HG03025 (cell line): ENCODE data around the gene FOXO6.
"Not testable (repeated sequence)": the region's sequence is repeated elsewhere in the genome, so short reads cannot be mapped to it uniquely, and the experiment has no call there.

ENCODE experiments used
- ATAC-seq: cut with Tn5 transposase; IDR thresholded peaks from one replicate; pipeline ENCODE4 v1.9.1; 2021; ENCODE audit warnings: mild to moderate bottlenecking, moderate library complexity; ENCODE audit not compliant: unreplicated experiment, low FRiP score

Gene FOXO6

DNA sequence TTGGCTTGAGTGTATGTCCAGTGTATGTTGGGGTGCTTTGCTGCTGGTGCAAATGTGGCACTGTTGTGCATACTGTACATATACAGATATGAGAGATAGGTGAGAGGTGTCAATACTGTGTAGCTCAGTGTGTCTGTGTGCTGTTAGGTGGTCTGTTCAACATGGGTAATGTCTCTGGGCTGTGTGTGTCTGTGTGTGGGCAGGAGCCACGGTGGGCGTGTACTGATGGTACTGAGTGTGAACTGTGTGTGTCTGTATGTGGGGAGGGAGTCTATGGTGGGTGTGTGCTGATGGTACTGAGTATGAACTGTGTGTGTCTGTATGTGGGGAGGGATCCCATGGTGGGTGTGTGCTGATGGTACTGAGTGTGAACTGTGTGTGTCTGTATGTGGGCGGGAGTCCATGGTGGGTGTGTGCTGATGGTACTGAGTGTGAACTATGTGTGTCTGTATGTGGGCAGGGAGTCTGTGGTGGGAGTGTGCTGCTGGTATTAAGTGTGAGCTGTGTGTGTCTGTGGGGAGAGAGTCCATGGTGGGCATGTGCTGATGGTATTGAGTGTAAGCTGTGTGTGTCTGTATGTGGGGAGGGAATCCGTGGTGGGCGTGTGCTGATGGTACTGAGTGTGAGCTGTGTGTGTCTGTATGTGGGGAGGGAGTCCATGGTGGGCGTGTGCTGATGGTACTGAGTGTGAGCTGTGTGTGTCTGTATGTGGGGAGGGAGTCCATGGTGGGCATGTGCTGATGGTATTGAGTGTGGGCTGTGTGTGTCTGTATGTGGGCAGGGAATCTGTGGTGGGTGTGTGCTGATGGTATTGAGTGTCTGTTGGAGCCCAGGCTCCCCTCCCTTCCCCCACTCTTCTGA is 32.2 kb upstream of the FOXO6 start:
- ATAC-seq: no peak

DNA sequence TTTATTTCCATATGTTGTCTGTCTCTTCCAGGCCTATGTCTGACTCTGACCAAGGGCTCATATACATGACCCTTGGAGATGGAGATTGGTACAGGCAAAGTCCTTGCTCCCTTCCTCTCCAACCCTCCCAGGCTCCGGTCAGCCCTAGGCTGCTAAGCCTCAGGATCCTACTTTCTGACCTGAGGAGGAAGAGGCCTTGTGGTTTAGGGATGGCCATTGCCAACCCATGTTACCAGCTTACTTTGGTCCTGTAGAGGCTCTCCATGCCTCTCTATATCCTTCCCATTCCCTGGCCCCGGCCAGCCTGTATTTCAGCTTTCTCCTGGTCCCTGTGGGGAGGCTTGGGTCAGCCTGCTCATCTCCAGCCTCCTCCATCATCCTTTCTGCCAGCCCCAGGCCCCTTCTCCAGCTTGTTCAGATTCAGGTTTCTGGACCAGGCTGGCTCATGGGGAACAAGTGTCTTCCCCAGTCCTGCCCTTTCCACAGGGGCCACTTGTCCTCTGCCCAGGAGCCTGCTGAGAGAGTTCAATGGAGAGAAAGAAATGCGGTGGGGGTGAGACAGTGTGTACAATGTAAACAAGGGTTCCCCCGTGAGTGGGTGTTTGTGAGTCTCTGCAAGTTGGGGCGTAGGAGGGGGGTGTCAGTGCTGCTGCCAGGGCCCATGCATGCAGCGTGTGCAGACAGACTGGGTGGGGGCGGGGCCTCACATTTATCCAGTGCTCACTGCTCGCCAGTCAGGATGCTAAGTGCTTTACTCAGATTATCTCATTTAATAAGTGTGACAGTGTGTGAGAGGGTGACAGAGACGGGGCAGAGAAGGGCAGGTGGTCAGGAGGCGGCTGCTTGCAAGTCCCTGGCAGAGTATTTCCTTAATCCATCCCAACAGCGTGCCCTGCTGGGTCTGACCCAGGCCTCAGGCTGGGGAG is 31.3 kb upstream of the FOXO6 start:
- no peak for ATAC-seq

DNA sequence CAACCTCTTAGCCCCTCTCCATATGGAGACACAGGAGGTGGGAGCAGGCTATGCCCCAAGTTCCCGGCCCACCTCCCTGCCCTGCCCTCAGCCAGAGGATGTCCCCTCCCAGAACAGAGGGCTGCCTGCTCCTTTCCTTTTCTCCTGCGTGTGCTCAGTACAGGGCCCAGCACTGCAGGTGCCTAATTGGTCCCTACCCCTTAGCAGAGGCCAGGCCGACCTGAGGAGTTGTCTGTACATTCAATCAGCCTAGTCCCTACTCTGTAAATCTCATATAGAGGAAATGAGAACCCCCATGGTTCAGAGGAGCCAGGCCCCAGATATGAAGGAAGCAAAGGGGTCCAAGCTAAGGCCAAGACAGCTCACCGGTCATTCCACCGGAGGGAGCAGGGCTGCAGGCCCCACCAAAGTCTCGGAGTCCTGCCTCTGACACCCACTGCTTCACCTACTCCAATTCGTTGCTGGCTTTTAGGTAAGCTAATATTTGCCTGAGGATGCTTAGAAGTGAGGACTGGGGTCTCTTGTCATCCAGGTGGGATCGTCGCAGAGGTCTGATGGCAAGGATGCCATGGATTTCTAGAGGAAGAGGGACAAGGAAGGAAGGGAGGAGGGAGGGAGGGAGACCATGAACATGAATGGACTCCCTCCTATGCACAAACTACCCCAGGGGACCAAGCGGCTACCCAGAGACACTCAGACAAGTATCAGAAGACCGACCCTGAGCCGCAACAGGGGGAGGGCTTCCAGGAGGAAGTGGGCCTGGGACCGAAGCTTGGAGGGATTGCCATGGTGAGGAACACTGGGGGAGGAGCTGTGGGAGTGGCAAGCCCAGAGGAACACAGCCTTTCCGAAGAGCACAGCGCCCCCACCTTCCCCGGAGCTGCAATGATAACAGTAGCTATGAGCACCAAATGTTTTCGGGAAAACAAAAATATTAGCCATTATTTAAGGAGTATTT is 30.4 kb upstream of the FOXO6 start:
- ATAC-seq: no peak

DNA sequence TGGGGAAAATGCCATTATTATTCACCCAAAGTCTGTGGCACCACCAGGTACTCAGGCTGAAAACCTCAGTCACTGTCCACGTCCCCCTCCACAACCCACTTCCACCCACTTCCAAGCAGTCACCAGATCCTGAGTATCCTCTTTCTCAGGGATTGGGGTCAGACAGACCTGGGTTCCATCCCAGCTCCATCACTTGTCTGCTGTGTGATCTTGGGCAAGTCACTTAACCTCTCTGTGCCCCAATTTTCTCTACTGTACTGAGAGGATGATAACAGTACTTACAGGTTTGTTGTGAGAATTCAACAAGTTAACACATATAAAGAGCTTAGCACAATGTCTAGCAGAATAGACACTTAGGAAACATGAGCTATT is 29.7 kb upstream of the FOXO6 start:
- no peak for ATAC-seq

DNA sequence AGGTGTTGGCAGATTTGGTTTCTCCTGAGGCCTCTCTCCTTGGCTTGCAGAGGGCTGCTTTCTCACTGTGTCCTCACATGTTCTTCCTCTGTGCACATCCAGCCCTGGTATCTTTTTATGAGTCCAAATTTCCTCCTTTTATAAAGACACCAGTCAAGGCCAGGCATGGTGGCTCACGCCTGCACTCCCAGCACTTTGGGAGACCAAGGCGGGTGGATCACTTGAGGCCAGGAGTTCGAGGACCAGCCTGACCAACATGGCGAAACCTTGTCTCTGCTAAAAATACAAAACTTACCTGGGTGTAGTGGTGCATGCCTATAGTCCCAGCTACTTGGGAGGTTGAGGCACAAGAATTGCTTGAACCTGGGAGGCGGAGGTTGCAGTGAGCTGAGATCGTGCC is 29.1 kb upstream of the FOXO6 start:
- ATAC-seq: not testable (repeated sequence)

DNA sequence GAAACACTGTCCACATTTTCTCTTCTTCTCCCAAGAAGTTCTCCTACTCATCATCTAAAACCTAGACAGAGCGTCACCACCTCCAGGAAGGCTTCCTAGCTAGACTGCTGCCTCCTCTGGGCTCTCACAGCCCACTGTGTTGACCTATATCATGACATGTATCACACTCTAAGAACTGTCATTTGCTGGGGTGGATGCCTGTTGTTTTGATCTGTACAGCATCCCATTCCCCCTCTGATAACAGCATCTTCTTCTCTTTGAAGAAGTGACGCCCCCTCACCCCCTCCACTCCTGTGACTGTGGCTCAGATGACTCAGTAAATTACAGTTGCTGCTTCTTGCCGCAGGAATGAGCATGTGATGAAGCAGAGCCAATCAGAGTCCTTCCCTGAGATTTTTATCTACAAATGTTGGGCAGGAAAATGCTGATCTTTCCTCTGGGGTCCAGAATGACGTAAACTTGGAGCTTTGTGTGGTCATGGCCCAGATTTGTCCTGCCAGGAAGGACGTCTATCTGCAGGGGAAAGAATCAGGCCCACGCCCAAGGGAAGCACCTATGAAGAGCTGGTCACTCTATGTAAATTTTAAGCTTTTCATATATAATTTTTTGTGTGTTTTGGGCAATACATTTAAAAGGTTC is 28.0 kb upstream of the FOXO6 start:
- no peak for ATAC-seq

DNA sequence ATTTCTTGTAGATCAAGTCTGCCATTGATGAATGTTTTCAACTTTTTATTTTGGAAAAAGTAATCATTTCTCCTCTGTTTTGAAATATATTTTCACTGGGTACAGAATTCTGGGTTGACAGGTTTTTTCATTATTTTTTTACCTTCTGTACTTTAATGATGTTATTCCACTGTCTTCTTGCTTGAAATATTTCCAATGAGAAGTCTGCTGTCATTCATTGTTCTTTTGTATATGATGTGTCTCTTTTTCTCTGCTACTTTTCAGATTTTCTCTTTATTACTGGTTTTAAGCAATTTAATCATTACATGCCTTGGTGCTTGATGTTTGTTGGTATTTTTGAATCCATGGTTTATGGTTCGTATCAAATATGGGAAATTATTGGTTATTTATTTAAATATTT is 22.4 kb upstream of the FOXO6 start:
- ATAC-seq: no peak

DNA sequence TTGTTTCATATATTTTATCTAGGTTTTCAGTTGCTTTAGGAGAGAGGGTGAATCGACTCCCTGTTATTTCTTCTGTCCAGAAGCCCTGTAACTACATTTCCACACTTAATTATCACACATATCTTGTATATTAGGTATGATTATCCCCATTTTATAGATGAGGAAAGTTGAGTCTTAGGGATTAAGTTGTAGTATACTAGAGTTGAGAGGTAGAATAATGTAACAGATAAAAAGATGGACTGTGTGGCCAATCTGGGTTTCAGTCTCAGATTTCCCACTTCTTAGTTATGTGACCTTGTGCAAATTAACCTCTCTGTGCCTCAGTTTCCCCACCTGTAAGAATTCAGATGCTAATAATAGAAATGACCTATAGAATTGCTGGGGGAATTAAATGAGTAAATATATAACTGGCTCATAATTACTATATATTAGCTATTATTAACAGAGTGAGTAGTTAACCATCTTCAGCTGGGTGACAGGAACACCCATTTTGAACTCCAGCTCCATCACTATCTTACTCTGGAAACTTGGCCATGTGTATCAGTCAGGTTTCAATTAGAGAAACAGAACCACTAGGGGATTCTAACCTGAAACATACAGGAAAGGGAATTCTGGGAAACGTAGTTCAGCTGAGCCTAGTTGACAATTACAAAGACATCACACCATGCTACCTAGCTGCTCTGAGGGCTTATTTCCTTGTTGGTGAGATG is 20.4 kb upstream of the FOXO6 start:
- no peak for ATAC-seq

DNA sequence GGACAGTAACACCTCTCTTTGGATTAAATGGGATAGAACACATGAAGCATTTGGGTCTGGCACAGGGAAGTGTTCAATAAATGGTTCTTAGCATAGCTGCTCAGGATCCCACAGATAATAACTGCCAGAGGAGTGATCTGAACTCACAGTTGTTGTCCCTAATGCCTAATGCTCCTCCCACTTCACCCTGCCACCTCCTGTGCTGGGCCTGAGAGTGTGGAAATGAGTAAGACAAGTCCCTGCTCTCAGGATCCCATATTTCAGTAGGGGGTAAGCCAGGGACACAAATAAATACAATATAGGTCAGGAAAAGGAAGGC is 19.9 kb upstream of the FOXO6 start:
- no peak for ATAC-seq

DNA sequence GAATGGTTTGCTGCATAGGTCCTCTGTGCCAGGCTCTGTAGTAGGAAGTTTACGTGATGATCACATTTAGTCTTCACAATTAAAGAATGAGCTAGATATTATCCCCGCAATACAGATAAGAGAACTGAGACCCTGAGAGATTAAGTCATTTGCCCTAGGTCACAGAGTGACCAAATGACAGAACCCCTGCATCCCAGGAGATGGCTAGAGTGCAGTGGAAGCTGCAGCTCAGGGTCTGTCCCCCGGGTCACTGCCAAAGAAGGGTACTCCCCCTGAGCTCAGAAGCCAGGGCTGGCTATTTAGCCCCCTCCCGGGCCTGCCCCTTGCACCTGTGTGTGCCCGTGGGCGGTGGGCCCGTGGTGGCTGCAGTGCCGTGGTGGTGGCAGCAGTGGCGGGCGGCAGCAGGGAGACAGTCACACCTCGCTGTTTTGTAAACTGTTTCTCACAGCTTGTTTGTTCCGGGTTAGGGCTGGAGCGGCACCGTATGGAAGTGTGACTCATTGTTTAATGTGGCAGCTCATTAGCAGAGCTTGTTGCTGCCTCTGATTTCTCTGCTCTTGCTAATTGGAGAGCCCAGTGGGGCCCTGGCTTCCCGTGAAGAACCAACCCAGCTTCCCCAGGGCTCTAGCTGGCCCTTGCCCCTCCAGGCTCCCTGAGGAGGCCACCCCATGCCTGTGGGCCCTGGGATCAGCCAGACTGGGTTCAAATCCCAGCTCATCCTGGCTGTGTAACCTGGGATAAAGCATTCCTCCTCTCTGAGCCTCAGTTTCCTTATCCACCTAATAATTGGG is 19.3 kb upstream of the FOXO6 start:
- no peak for ATAC-seq

DNA sequence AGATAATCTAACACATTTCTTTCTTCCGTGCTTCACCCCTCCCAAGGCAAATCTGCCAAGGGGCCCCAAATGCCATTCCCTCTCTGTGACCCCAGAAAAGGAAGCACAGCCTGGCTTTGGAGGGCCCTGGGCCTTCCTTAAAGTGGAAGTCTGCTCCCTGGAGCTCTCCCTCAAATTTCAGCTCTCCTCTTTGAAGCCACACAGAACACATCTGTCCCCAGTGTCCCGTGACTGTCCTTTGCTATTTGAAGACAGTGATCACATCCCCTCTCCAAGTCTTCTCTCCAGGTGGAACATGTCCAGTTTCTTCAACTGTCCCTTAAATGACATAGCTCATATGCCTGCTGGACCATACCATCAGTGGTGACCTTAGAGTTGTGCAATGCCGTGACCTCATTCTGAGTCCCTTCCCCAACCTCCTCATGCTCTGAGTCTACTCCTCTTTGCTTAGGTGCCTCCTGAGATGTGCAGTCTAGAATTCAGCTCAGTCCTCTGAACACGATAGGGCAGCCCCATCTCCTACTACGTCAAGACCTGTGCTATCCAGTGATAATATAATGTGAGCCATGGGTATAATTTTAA is 18.4 kb upstream of the FOXO6 start:
- ATAC-seq: no peak

DNA sequence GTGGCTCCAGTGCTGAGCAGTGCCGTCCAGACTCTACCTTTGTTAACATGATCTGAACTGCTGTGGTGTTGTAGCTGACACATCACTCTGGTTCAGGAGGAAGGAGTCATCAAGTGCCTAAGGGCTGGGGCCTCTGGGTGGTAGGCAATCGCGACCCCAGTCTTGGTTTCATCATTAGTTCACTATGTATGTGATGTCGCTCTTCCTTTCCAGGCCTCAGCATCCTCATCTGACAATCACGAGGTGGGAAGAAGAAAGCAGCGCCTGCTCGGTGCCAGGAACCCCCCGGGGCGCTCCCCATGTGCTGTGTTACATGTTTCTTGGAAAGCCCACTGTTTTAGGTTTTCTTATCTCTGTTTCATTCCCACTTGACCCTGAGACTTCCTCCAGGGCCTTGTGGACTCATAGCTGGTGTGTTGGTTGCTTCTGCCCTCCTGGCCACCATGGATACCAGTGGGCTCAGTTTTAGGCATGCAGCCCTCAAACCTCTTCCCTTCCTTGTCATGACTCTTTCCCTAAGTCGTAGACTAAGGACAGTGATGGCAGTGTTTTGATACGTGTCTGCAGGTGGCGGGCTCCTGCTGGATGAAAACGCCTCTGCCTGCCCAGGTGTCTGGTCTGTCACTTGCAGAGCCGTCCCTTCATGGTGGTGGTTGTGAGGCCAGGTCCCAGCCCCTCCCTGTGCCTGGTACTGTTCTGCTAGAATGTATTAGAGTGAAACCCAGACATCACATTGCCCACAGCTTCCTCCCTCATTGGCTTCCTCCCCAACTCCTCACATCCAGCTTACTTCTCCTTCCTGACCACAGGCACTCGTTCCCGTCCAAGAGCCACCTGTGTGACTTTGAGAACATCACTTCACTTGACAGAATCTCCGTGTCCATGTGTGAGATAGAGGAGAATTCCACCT is 17.2 kb upstream of the FOXO6 start:
- ATAC-seq: no peak

DNA sequence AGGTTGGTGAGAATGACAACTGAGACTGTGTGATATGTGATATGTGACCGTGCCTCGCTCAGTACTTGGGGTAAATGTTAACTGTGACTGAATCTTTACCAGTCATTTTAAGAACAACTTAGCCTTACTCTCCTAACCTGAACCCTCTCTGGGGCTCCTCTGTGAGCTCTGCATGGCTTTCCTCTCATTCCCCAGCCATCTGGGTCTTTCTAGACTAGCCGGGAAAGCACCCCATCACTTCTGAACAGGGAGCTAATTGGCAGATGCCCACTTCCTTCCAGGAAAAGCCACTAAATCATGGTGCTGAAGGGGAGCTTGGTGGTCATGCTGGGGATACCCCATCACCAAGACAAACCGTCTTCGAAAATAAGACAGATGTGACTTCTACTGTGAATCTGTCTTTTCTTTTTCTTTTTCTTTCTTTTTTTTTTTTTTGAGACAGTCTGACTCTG is 16.5 kb upstream of the FOXO6 start:
- no peak for ATAC-seq

DNA sequence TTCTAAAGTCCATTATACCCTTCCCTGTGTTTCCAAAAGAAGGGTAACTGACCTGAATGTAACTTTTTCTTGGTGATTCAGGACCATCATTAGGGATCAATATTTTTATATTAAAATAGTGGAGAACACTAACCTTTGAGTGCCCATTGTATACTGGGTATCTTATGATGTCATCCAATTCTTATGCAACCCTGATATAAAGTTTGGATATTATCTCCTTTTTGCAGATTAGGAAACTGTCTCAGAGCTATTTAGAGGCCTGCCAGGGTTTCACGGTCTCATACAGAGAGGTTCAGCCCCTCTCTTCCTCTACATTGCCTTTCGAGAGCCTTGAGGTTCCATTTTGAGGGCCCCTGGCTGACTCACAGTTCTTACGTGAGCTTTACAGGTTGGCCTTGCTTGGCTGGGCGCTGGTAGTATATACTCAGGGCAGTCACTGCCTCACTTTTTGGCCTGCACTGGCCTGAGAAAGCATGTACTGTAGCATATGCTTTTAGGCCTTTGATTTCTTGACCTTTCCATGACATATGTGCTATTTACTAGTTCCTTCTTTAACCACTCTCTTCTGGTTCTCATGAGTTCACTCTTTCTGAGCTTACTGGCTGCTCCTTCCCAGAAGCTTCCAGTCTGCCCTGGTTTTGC is 15.7 kb upstream of the FOXO6 start:
- no peak for ATAC-seq

DNA sequence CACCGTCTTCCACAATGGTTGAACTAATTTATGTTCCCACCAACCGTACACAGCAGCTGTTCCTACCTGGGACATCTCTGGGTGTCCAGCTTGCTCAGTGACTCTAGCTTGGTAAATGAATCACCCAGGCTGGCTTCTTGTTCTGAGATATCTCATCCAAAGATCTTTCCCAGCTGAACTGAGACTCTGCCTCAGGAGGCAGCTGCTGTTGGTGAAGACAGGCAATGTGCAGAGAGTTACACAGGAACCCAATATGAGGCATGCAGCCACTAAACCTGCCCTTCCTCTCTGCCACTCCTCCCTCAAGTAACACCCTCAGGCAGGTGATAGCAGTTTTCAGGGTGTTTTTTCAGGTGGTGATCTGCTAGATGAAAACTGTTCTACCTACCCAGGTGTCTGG is 14.0 kb upstream of the FOXO6 start:
- no peak for ATAC-seq

DNA sequence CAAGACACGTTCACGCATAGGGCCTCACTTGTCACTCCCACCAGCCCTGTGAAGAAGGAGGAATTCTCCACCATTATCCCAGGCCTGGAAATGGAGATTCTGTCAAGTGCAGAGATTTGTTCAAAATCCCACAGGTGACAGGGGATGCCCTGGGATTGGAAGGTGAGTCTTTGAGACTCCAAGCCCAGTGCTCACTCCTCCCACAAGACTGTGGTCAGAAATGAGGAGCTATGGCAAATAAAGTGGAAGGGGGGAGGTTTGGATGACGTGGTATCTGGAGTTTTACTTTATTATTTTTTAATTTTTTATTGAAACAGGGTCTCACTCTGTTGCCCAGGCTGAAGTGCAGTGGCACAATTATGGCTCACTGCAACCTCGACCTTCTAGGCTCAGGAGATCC is 12.8 kb upstream of the FOXO6 start:
- no peak for ATAC-seq
